ENCODE data around the gene APOBEC3G. TPM values are rescaled to one million over a fixed set of nuclear protein-coding genes. Genes with fewer than 3 reads are reported as not detected.
"Not testable (repeated sequence)": the region's sequence is repeated elsewhere in the genome, so short reads cannot be mapped to it uniquely, and the experiment has no call there.

The APOBEC3G gene
- total RNA-seq, 1 donor from 2014 or later: 1.9 TPM

- no peak for DNase-seq
Observed at GRCh38 chr22:39068033-39068785, 8.9 kb upstream of the APOBEC3G start.

GRCh38 chr22:39070186-39070585 is 6.9 kb upstream of the APOBEC3G start:
- no peak for DNase-seq

- not testable (repeated sequence) for DNase-seq
Observed at GRCh38 chr22:39072581-39072981, 4.5 kb upstream of the APOBEC3G start.

- no peak for DNase-seq
Observed at GRCh38 chr22:39073981-39074380, 3.1 kb upstream of the APOBEC3G start.

- not testable (repeated sequence) for DNase-seq
Observed at GRCh38 chr22:39076155-39077025, 685 bp upstream of the APOBEC3G start.

- not testable (repeated sequence) for DNase-seq
Observed at GRCh38 chr22:39077912-39078311, 837 bp downstream of the APOBEC3G start.

GRCh38 chr22:39078329-39078728 is 1.3 kb downstream of the APOBEC3G start:
- no peak for DNase-seq

- not testable (repeated sequence) for DNase-seq
Observed at GRCh38 chr22:39079054-39079637, 2.1 kb downstream of the APOBEC3G start.

- no peak for DNase-seq
Observed at GRCh38 chr22:39080052-39080762, 3.1 kb downstream of the APOBEC3G start.

GRCh38 chr22:39081016-39081415 is 3.9 kb downstream of the APOBEC3G start:
- no peak for DNase-seq

GRCh38 chr22:39081598-39081997 is 4.5 kb downstream of the APOBEC3G start:
- DNase-seq: no peak

- DNase-seq: no peak
Observed at GRCh38 chr22:39083212-39084165, 6.4 kb downstream of the APOBEC3G start.

GRCh38 chr22:39084666-39085065 is 7.6 kb downstream of the APOBEC3G start:
- no peak for DNase-seq

- DNase-seq: no peak
Observed at GRCh38 chr22:39087098-39087497, 10.0 kb downstream of the APOBEC3G start.

GRCh38 chr22:39087881-39088684 is 11.0 kb downstream of the APOBEC3G start:
- no peak for DNase-seq

GRCh38 chr22:39088685-39089032 is 11.6 kb downstream of the APOBEC3G start:
- DNase-seq: no peak

- no peak for DNase-seq
Observed at GRCh38 chr22:39089928-39090327, 12.9 kb downstream of the APOBEC3G start.

- DNase-seq: no peak
Observed at GRCh38 chr22:39090426-39091064, 13.5 kb downstream of the APOBEC3G start.

GRCh38 chr22:39091126-39092081 is 14.3 kb downstream of the APOBEC3G start:
- no peak for DNase-seq

Measured in occipital lobe (tissue), 2 donors.